ENCODE measurements around the gene GLMP.

The GLMP gene

DNA sequence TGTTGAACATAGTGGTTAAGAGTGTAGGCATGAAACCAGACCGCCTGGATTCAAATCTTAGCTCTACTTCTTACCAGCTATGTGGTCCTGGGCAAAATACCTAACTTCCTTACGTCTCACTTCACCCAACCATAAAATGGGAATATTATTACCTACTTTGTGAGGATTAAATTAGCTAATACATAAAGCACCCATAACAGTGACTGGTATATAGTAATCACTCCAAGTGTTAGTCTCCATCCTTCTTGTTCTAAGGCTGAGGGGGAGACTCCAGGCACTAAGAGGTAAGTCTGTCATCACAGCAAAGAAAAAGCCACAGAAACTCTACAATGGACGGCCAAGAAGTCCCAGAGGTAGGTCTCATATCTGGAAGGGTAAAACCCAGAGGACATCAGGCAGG lies 15.6 kb downstream of the GLMP start:
- Mint-ChIP-seq H3K4me1 (ENCODE audit: low read depth) (peaks cover 31% of the 10 kb centered on the region), H3K27ac (peak overlapping the region; percentile 46), H3K27me3 (no peaks in the 10 kb centered on the region), H3K4me3 (peak overlapping the region; percentile 99), H3K9me3 (ENCODE audit: low read depth) (no peaks in the 10 kb centered on the region), H3K36me3 (peaks cover 2% of the 10 kb centered on the region)

DNA sequence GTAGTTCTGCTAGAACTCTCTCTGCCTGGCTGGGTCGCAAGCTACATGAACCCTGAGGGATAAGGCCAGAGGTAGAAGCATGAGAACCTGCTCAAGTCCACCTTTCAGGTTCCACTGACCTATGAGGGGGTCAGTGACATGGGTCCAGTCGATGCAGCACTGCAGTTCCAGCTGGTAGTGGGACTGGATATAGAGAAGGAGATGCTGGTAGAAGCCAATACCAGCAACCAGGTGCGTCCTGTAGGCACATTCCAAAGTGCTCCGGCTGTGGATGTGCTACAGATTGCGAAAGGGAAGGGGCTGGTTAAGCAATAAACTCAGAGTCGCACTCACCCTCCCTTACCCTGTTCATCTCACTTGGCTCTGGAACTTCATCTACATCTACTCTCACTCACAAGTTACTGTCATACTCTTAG lies 18.5 kb downstream of the GLMP start:
- no peak overlapping the region for H3K27ac Mint-ChIP-seq

DNA sequence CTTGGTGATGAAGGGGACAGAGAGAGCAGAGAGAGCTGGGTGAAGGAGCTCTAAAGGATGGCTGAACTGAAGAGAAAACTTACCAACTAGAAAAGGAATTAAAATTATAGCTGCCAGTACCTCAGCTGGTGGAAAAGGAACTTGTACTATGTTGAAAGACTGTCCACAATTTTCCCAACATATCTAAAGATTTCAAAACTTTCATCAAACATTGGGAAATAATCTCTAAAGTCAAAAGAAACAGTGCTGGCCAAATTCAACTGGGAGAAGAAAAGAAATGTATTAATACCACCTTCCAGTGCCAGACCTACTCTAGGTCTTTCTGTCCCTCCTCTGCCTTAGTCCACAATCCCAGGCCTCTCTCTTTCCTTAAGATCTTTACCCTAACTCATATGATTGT lies 18.9 kb downstream of the GLMP start:
- no peaks in the 10 kb centered on the region for H3K27me3 Mint-ChIP-seq
- H3K4me1 Mint-ChIP-seq (ENCODE audit: low read depth), result peaks cover 19% of the 10 kb centered on the region
- H3K9me3 Mint-ChIP-seq (ENCODE audit: low read depth), result no peaks in the 10 kb centered on the region
- H3K4me3 Mint-ChIP-seq, result no peak overlapping the region
- peaks cover 8% of the 10 kb centered on the region for H3K36me3 Mint-ChIP-seq
- no peak overlapping the region for H3K27ac Mint-ChIP-seq

More for the DNA sequence above, 18.5 kb downstream of the GLMP start:
- H3K36me3 Mint-ChIP-seq, result peaks cover 7% of the 10 kb centered on the region
- H3K4me3 Mint-ChIP-seq, result no peak overlapping the region
- H3K27me3 Mint-ChIP-seq, result no peaks in the 10 kb centered on the region
- no peaks in the 10 kb centered on the region for H3K9me3 Mint-ChIP-seq (ENCODE audit: low read depth)
- peaks cover 21% of the 10 kb centered on the region for H3K4me1 Mint-ChIP-seq (ENCODE audit: low read depth)

DNA sequence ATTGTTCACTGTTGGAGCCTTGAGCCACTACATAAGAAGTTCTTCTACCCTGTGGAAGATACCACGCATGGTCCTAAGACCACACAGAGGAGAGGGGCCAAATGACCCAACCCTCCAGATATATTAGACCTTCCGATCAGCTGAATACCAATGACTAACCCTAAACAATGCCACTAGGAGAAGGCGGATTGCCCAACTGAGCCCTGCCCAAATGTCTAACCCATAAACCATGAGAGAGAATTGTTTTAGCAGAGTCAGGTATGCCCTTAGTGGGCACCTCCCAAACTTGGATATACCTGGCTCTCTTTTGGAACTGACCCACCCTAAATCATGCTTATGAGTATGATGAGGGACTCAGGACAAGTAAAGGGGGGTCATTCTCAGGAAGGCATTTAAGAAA lies 25.2 kb downstream of the GLMP start:
- H3K9me3 Mint-ChIP-seq (ENCODE audit: low read depth), result no peaks in the 10 kb centered on the region
- peaks cover 12% of the 10 kb centered on the region for H3K36me3 Mint-ChIP-seq
- H3K4me1 Mint-ChIP-seq (ENCODE audit: low read depth), result no peaks in the 10 kb centered on the region
- no peaks in the 10 kb centered on the region for H3K27me3 Mint-ChIP-seq
- no peak overlapping the region for H3K27ac Mint-ChIP-seq
- H3K4me3 Mint-ChIP-seq, result no peak overlapping the region

DNA sequence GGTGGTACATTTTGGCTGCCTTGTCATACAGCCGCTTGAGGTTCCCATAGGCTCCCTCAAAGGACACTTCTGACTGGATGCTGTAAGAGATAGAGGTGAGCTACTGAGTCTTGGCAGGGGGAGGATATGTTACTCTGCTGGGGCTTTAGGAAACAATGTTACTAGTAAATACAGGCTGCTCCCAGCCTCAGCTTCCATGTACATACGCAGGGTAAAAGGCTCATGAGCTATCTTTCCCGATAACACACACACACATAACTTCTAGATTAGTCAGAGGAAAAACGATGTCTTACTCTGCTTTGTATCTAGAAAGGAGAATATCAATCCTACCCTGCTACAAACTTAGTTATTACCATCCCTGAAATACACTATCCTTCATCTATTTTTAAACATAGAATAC lies 27.1 kb downstream of the GLMP start:
- Mint-ChIP-seq H3K4me3 (no peak overlapping the region), H3K9me3 (ENCODE audit: low read depth) (no peaks in the 10 kb centered on the region), H3K36me3 (peaks cover 17% of the 10 kb centered on the region), H3K27me3 (no peaks in the 10 kb centered on the region), H3K4me1 (ENCODE audit: low read depth) (peaks cover 1% of the 10 kb centered on the region), H3K27ac (no peak overlapping the region)

DNA sequence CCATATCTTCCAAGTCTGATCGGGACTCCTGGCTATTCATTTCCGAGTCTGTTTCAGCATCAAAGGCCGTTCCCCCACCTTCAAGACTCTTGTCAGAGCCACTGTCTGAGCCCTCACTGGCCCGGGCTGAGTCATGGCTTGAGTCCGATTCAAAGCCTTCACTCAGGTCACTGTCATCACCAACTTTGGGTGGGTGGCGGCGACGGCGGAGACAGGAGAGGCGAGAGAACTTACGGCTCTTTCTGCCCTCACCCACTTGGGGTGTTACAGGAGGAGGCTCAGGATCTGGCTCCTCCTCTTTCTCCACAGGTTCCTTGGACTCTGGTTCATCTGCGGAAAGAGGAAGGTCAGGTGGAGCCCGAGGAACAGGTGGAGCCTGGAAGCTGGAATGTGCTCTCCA lies 29.4 kb downstream of the GLMP start:
- Mint-ChIP-seq H3K9me3 (ENCODE audit: low read depth) (no peaks in the 10 kb centered on the region), H3K4me3 (no peak overlapping the region), H3K27ac (no peak overlapping the region), H3K27me3 (no peaks in the 10 kb centered on the region), H3K36me3 (peaks cover 16% of the 10 kb centered on the region), H3K4me1 (ENCODE audit: low read depth) (peaks cover 7% of the 10 kb centered on the region)

DNA sequence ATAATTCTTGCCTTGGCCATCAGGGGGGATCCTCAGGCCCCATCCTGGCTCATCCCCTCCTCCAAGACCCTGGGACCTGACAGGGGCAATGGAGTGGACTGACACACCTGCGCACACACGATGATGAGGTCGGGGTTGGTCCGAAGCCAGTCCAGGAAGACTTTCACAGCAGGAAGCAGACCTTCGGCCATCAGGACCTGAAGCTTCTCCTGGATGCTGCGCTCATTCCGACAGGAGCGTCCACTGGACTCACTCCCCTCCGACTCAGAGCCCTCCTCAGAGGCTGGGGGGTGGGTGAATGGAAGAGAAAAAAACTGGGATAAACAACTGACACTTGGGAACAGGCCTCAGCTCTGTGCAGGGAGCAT lies 32.2 kb downstream of the GLMP start:
- Mint-ChIP-seq H3K4me1 (ENCODE audit: low read depth) (peaks cover 10% of the 10 kb centered on the region), H3K27me3 (no peaks in the 10 kb centered on the region), H3K4me3 (no peak overlapping the region), H3K9me3 (ENCODE audit: low read depth) (no peaks in the 10 kb centered on the region), H3K27ac (no peak overlapping the region), H3K36me3 (peaks cover 16% of the 10 kb centered on the region)

DNA sequence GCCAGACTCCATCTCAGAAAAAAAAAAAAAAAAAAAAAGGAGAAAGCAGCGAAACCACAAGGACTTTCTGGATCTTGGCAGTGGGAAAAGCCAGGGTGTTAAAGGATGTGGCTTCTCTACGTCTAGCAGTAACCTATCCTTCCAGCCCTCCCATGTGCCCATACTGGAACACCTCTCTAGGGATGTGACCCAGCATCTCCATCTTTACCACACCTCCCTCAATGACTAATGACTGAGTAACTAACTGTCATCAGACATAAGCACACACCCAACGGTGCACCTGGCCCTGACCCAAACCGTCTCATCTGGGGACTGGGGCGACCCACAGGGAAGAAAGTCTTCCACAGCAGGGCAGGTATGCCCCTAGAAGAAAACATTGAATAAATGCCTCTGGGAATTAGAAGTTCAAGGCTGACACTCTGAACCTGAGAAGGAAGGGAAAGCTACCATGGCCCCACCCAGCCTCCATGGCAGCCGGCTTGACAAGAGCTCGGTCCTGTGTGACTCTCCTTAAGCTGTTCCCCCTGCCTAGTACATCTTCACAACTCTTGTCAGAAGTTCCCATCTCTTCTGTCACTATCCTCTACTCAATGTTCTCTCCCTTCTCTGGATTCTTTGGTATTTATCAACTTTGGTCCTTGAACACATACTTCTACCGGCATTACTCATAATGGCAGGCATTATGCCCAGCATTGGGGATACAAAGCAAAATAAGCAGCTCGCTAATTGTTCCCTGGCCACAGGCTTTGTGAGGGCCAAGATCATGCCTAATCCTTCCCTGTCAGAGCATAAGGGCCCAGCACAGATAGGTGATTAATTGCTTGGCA lies 32.8 kb downstream of the GLMP start:
- H3K9me3 Mint-ChIP-seq (ENCODE audit: low read depth), result no peaks in the 10 kb centered on the region
- peaks cover 16% of the 10 kb centered on the region for H3K36me3 Mint-ChIP-seq
- H3K27ac Mint-ChIP-seq, result peak overlapping the region; percentile 54
- peaks cover 15% of the 10 kb centered on the region for H3K4me1 Mint-ChIP-seq (ENCODE audit: low read depth)
- no peaks in the 10 kb centered on the region for H3K27me3 Mint-ChIP-seq
- no peak overlapping the region for H3K4me3 Mint-ChIP-seq

DNA sequence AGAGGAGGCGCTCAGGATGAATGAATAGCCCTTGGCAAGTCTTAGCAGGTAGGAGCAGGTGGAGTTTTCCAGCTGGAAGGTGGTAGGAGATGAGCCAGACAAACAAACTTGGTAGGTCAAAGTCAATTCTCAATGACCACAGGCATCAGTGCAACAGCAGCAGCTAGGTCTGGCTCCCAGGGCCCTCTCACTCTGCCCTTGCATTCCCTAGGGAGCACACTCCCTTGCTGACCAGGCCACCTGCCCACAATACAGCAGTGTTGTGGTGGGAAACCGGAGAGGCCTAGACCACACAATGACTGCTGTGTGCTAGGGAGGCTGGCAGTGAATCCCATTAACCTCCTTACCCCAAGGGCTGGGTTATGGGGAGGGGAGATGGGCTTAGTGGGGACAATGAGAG lies 34.6 kb downstream of the GLMP start:
- Mint-ChIP-seq H3K9me3 (ENCODE audit: low read depth) (no peaks in the 10 kb centered on the region), H3K4me1 (ENCODE audit: low read depth) (peaks cover 18% of the 10 kb centered on the region), H3K36me3 (peaks cover 12% of the 10 kb centered on the region), H3K27ac (peak overlapping the region; percentile 10), H3K27me3 (no peaks in the 10 kb centered on the region), H3K4me3 (no peak overlapping the region)

DNA sequence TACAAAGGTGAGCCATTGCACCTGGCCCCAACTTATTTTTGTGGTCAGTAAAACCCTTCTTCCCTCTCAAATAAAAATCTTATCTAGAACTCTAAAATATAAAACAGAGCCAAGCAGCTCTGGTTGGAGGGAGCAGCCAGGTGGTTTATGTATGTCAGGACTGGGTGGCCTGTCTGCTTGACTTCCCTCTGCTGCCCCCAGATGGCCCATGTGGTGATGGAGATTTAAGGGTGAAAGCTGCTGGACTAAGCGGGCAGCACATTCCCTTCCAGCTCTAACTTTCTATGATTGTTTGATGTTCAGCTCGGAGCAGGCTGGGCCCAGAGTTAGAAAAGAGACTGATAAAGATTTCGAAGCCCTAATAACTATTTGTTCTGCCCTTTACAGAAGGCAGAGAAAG lies 35.7 kb downstream of the GLMP start:
- Mint-ChIP-seq H3K27me3 (no peaks in the 10 kb centered on the region), H3K27ac (no peak overlapping the region), H3K9me3 (ENCODE audit: low read depth) (no peaks in the 10 kb centered on the region)

DNA sequence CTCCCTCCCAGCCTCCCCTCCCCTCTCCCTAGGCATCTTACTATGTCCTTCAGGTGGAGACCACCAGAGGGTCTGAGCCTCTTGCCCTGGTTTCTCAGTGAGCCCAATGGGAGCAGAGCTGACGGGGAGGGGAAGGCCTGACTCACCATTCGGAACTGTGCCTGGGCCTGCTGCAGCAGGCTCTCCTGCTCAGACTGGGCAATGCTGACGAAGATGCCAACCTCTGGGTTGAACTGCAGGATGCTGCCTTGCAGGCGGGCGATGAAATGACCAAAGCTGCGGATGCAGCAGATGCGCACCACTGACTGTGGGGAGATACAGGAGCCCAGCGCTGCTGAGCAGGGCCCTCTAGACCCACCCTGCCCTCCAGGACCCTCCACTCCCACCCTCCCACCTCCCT lies 36.6 kb downstream of the GLMP start:
- Mint-ChIP-seq H3K4me1 (ENCODE audit: low read depth) (peaks cover 18% of the 10 kb centered on the region), H3K9me3 (ENCODE audit: low read depth) (no peaks in the 10 kb centered on the region), H3K4me3 (no peak overlapping the region), H3K36me3 (peaks cover 9% of the 10 kb centered on the region), H3K27me3 (no peaks in the 10 kb centered on the region), H3K27ac (no peak overlapping the region)

More for the DNA sequence above, 35.7 kb downstream of the GLMP start:
- H3K4me3 Mint-ChIP-seq, result no peak overlapping the region
- peaks cover 12% of the 10 kb centered on the region for H3K36me3 Mint-ChIP-seq
- peaks cover 18% of the 10 kb centered on the region for H3K4me1 Mint-ChIP-seq (ENCODE audit: low read depth)

DNA sequence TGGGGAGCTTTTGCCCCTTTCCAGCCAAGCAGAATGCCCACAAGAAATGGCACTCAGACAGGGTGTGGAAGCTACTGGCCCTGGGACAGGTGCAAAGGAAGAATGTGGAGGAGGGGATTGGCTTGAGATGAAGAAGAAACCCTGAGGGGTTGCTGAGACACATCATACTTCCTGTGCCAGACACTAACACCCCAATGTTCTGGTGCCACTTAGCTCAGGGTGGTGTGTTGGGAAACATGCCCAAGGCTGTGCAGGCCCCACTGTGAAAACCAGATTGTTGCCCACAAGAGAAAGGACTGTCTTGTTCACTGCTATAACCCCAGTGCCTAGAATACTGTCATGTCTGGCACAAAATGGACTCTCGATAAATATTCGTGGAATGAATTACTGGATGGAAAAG lies 37.8 kb downstream of the GLMP start:
- Mint-ChIP-seq H3K4me3 (no peak overlapping the region), H3K27me3 (no peaks in the 10 kb centered on the region), H3K36me3 (peaks cover 3% of the 10 kb centered on the region), H3K4me1 (ENCODE audit: low read depth) (peaks cover 14% of the 10 kb centered on the region), H3K9me3 (ENCODE audit: low read depth) (no peaks in the 10 kb centered on the region), H3K27ac (peak overlapping the region; percentile 38)

DNA sequence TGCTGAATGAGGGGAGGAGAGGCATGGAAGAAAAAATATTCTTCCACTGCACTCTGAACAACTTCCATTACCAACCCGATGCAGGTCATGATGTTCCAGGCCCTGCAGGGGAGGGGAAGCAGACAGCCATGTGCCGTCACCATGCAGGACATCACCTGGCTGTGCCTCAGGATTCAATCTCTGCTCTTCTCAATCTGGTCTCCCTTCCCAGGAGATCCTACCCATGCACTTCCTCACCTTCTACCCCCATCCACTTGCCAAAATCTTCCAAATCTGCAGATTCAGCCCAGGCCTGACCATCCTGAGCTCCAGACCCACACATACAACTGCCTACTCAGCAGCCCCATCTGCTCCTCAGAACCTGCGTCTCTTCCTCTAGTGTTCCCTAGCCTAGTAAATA lies 41.8 kb downstream of the GLMP start:
- H3K27ac Mint-ChIP-seq, result peak overlapping the region; percentile 41
- H3K36me3 Mint-ChIP-seq, result no peaks in the 10 kb centered on the region
- peaks cover 14% of the 10 kb centered on the region for H3K4me1 Mint-ChIP-seq (ENCODE audit: low read depth)
- H3K4me3 Mint-ChIP-seq, result no peak overlapping the region
- H3K9me3 Mint-ChIP-seq (ENCODE audit: low read depth), result no peaks in the 10 kb centered on the region
- no peaks in the 10 kb centered on the region for H3K27me3 Mint-ChIP-seq

DNA sequence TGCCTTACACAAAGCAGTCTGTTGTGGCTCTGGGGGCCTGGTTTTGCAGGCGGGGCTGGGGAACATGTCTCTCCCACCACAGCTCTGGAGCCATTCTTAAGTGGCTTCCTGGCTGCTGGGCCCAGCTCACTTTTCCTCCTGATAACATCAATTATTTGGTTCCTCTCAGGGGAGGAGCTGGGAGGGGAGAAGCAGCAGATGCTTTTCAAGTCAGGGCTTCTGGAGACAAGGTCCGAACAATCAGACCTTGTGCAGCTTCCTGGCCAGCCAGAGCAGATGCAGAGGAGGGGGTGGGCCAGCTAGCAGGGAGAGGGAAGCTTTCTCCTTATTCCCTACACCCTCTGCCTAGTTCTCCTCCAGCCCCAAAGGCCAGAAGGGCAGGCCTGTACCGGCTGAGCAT lies 44.0 kb downstream of the GLMP start:
- no peak overlapping the region for H3K4me3 Mint-ChIP-seq
- H3K4me1 Mint-ChIP-seq (ENCODE audit: low read depth), result peaks cover 6% of the 10 kb centered on the region
- no peaks in the 10 kb centered on the region for H3K27me3 Mint-ChIP-seq
- H3K9me3 Mint-ChIP-seq (ENCODE audit: low read depth), result no peaks in the 10 kb centered on the region
- H3K36me3 Mint-ChIP-seq, result no peaks in the 10 kb centered on the region
- peak overlapping the region; percentile 16 for H3K27ac Mint-ChIP-seq

DNA sequence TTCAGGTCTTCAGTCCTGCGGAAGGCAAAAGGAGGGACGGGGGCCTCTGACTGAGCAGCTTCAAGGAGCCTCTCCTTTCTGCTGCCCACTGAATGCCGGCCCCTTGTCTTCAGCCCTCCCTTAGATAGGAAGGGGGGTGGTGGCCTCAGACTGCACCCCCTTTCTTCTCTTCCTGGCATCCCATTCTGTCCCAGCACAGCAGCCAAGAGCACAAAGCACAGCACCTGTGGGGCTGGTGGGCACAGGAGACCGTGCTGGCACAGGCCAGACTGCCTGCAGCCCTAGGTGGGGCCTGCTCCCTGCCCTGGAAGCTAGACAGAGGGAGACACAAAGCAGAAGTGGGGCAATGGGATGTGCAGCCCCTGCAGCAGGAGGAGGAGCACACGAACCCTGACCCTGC lies 45.9 kb downstream of the GLMP start:
- no peak overlapping the region for H3K4me3 Mint-ChIP-seq
- no peaks in the 10 kb centered on the region for H3K27me3 Mint-ChIP-seq
- H3K4me1 Mint-ChIP-seq (ENCODE audit: low read depth), result peaks cover 19% of the 10 kb centered on the region
- H3K36me3 Mint-ChIP-seq, result no peaks in the 10 kb centered on the region
- no peaks in the 10 kb centered on the region for H3K9me3 Mint-ChIP-seq (ENCODE audit: low read depth)
- no peak overlapping the region for H3K27ac Mint-ChIP-seq

DNA sequence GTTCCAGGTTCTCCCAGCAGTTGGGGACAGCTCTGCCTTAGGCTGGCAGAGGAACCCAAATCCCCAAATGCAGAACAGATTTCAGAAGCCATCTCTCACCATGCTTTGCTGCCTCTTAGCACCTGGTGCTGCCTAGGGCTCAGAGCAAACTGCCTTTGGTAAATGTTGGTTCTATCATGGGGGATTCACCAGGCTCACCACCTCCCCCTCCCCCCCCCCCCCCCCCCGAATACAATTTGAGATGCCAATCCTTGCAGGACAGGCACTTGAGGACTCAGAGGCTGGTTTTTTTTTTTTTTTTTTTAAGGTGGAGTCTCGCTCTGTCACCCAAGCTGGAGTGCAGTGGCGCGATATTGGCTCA lies 47.2 kb downstream of the GLMP start:
- Mint-ChIP-seq H3K4me1 (ENCODE audit: low read depth) (peaks cover 23% of the 10 kb centered on the region), H3K36me3 (no peaks in the 10 kb centered on the region), H3K4me3 (no peak overlapping the region), H3K27me3 (no peaks in the 10 kb centered on the region), H3K27ac (no peak overlapping the region), H3K9me3 (ENCODE audit: low read depth) (no peaks in the 10 kb centered on the region)

Measured in activated naive CD8-positive, alpha-beta T cell (primary cell).